Middle frontal gyrus (tissue), 1 donor: ENCODE data around the gene OLFM1.
"Not testable (repeated sequence)": the region's sequence is repeated elsewhere in the genome, so short reads cannot be mapped to it uniquely, and the experiment has no call there.

Source experiments
- DNase-seq: peaks from one replicate; pipeline ENCODE4 v3.0.0-alpha.2; 2015; ENCODE audit warnings: low spot score; ENCODE audit errors: extremely low spot score

The OLFM1 gene

DNA sequence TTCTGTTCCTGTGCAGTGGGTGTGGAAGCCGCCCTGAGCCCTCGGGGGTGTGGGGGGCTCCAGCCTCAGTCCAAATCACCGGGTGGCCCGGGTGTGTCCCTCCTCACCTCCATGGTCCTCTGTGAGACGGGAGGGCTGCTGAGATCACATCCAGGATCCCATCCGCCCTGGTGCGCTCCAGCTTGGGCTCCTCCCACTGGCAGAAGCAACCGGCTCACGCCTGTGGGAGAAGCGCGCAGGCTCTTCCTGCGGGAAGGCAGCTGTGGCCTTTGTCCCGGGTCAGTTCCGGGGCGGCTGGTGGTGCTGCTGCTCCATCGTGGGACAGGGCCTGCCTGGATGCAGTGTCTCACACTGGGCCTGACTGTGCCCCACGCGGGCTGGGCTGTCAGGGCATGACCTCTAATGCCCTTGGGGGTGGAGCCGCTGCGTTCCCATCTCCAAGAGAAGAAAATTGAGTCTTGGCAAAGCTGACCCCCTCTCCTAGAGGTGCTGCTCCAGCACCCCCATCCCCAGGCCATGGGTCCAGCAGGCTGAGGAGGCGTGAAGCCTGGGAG lies 18.5 kb downstream of the OLFM1 start:
- DNase-seq: no peak

DNA sequence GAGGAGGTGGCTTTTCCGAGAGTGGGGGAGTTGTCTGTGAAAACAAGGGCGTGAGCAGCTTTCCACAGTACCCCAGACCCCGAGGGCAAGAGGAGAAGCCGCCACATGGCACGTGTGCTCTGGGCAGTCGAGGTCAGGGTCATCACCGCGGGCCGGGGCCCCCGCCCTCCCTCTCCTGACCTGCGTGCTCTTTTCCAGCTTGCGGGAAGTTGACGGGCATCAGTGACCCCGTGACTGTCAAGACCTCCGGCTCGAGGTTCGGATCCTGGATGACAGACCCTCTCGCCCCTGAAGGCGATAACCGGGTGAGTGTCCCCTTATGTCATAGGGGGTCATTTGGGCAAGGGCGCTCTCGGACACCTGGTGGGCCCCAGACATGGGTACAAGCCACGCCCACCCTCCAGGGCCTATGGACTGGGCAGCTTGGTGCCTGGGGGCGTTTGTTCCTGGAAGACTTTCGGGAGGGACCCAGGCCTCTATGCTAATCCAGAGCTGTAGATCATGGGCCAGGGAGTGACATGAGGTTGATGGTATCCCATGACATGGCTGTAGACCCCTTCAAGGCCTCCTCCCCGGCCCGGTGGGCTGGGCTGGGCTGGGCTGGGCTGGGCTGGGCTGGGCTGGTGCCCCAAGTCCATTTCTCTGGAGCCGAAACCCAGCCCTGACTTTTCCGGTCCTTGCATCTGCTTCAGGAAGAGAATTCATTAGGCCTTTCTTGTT lies 19.2 kb downstream of the OLFM1 start:
- DNase-seq: no peak

DNA sequence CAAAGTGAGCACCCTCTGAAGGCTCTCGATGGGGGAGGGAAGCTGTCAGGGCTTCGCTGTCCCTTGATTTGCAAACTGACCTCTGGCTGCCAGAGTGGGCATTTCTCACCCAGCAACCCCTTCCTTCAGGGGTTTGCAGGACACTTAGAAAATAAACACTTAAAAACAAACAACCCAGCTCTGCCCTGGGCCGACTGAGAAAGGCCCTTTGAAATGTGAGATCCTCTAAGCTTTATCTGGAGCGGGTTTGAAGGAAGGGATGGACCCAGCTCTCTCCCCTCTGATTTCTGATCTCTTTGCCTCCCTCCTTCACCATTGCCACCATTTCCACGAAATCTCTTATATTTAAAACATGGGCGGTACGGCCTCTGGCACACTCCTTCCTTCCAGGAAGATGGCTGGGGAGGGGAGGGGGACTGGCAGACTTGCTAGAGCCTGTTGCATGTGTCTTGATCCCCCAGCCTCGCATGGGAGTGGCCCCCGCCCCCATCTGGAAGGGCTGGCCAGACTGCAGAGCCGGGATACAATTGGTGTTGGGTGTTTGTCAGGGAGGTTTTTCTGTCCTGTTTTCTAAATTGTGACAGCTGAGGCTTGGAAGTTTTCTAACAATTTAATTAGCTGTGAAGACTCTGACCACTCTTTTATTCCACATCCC lies 20.2 kb downstream of the OLFM1 start:
- DNase-seq: no peak

DNA sequence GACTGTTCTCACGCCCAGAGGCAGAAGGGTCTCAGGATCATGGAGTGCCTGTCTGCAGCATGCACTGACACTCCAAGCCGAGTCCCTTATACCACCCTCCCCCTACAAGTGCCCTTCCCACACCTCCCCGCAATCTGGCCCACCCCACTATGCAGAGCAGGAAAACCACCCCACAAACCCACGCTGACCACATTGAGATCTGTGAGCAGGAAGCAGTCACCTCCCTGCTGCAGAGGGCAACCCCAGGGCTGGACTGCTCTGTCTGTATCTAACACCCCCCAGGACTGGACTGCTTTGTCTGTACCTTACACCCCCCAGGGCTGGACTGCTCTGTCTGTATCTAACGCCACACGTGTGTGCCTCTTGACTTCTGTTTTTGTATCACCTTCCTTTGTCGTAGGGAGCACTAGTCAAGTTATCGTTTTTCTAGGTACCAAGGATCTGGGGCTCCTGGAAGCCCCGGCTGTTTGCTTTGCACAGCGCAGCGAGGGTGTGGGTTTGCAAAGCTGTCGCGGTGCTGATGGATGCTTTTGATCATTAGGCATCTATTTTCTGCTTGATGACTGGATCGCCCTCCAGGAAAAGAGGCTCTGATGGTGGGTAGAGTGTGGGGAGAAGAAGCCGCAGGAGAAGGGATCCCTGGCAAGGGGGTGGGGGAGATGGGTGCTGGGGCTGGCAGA lies 21.5 kb downstream of the OLFM1 start:
- no peak for DNase-seq

DNA sequence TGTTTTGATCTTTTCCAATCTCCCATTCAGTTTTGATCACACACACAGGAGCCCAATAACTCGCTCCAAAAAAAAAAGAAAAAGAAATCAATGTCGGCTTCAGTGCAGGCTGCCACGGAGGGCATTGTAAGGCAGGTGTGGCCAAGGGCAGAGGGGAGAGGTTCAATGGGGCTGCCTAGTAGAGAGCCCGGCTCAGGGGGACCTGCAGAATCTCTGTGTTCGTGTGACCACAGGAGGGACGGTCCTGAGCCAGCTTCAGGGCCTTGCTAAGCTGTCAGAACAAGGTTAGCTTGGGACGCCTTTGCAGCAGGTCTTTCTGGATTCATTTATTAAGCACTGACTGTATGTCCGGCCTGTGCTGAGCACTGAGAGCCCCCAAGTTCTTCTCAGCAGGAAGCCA lies 22.2 kb downstream of the OLFM1 start:
- DNase-seq: no peak

DNA sequence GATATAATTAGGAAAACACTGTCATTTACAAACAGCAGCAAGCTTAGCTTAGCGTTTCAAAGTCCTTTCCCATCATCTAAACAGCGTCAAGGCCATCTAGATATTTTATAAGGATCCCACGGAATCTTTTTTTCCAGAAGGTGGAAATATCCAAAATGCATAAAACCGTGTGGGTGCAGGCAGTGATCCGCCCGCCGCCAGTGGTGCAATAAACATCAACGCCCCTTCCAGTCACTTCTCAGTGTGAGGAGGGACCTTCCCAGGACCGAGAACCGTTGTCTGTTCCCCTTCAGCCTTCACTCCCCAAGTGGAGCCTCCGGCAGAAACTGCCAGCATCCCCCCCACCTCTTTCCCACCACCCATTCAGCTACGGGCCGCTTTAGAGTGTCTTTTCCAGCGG lies 22.9 kb downstream of the OLFM1 start:
- DNase-seq: no peak

DNA sequence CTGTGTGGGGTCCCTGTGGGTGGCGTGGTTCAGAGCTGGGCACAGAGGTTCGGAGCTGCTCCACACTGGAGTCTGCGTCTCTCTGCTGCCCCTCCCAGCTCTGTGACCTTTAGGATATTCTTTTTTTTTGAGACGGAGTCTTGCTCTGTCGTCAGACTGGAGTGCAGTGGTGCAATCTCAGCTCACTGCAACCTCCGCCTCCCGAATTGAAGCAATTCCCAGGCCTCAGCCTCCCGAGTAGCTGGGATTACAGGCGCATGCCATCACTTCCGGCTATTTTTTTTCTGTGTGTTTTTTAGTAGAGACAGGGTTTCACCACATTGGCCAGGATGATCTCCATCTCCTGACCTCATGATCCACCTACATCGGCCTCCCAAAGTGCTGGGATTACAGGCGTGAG lies 24.1 kb downstream of the OLFM1 start:
- DNase-seq: not testable (repeated sequence)

DNA sequence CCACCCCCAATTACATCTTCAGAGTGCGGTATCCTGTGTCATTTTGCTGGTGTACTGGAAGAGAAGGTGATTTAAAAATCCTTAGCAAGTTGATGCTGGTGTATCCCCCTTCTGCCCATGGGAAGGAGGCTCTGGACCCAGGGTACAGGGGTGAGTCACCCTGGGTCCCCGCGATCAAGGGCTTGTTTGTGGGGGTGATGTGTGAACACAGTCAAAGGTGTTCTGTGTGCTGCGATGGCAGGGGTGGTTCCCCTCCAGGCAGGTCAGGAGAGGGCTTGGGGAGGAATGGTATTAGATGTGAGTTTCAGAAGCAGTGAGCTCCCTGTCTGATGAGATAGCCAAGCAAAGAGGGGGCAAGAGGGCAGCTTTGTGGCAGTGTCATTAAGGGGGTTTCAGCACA lies 28.9 kb downstream of the OLFM1 start:
- DNase-seq: no peak

DNA sequence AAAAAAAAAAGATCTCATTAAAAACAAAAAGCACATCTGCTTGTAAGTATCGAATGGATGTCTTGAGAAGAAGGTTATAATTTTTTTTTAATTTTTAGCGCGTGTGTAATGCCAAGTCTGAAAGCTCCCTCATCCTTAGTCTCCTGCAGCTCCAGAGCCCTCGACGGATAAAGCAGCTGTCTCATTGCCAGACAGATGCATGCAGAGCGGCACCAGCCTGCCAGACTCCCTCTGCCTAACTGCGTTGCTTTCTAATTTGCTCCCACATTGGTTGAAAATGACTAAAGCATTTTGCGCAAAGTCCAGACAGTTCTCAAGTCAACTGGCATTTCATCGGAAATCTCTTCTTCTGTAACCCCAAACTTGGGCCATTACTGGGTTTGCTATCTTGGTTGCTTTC lies 29.4 kb downstream of the OLFM1 start:
- no peak for DNase-seq

DNA sequence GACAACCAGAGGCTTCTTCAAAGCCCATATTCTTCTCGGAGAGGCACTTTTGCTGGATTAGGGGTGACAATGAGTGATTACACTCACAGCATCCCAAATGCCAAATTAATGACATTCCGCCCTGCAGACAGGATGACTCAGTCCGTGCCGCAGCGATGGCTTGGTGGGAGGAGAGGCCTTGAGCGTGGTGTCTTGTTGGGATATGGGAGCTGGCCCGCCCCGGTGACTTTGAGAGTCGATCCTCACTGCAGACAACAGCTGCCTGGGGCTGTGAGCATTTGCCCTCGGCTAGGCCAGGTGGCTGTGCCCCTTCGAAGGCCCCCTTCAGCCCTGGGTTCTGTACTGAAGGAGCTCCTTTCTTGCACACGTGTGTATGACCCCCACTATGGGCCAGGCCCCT lies 29.8 kb downstream of the OLFM1 start:
- DNase-seq: no peak

DNA sequence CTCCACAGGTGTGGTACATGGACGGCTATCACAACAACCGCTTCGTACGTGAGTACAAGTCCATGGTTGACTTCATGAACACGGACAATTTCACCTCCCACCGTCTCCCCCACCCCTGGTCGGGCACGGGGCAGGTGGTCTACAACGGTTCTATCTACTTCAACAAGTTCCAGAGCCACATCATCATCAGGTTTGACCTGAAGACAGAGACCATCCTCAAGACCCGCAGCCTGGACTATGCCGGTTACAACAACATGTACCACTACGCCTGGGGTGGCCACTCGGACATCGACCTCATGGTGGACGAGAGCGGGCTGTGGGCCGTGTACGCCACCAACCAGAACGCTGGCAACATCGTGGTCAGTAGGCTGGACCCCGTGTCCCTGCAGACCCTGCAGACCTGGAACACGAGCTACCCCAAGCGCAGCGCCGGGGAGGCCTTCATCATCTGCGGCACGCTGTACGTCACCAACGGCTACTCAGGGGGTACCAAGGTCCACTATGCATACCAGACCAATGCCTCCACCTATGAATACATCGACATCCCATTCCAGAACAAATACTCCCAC lies 32.1 kb downstream of the OLFM1 start:
- DNase-seq: no peak

DNA sequence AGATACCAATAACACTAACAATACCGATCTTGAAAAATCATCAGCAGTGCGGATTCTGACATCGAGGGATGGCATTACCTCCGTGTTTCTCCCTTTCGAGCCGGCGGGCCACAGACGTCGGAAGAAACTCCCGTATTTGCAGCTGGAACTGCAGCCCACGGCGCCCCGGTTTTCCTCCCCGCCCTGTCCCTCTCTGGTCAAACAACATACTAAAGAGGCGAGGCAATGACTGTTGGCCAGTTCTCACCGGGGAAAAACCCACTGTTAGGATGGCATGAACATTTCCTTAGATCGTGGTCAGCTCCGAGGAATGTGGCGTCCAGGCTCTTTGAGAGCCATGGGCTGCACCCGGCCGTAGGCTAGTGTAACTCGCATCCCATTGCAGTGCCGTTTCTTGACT lies 32.8 kb downstream of the OLFM1 start:
- DNase-seq: no peak

DNA sequence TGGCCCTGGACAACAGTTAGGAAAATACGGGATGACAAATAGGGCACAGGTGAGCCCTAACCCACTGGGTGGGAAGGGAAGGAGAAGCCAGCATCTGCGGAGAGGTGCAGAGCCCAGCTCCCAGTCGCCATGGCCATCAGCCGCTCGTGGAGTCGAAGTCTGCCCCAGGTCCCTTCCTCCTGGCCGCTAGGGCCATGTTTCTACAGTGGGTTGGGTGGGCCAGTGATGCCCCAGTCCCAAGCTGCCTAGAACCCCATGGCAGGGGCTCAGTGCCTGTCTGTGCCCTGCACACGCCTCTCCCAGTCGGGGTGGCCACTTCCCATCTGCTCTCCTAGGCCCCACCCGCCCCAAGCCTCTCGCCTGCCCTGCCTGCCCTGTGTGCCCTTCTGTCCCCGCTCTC lies 34.8 kb downstream of the OLFM1 start:
- no peak for DNase-seq

DNA sequence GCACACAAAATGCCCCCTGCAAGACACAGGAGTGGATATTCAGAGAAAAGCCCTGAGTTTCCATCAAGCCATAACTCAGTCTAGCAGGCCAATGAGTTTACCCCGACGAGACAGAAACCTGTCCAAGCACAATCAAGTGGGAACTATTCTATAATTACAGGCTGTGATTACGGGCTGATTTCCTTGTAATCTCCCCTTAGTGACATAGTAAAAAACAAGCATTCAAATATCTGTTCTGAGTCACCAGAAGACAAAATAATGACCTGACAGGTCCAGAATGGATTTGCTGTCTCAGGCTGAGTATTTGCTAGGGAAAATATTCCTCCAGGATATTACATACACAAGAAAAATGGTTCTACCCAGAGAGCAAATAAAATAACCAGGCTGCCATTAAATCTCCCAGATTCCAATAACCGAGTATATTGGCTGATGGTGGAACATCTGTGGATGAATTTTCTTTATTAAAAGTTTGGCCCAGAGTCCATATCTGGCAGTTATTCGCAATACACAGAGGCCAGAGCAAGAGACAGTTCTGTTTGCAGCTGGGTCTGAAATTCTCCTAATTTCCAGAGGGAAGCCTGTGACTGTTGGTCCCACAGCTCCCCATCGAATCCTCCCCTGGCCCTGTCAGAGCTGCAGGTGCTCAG lies 35.8 kb downstream of the OLFM1 start:
- DNase-seq: no peak

DNA sequence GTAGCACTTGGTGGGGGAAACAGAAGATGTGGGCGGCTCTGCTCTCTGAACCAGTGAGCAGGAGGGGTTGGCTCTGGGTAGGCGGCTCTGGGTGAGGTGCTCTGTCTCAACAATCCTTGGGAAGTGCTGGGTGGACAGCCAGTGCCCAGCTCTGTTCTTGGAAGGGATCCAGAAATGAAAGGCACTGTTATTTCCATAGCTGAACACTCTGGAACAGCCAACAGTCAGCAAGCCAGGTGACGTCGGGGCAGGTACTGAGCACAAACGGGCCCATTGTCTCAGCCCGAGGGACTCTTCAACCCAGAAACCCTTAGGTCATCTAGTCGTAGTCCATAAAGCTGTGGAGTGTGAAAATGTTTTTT lies 36.3 kb downstream of the OLFM1 start:
- no peak for DNase-seq

DNA sequence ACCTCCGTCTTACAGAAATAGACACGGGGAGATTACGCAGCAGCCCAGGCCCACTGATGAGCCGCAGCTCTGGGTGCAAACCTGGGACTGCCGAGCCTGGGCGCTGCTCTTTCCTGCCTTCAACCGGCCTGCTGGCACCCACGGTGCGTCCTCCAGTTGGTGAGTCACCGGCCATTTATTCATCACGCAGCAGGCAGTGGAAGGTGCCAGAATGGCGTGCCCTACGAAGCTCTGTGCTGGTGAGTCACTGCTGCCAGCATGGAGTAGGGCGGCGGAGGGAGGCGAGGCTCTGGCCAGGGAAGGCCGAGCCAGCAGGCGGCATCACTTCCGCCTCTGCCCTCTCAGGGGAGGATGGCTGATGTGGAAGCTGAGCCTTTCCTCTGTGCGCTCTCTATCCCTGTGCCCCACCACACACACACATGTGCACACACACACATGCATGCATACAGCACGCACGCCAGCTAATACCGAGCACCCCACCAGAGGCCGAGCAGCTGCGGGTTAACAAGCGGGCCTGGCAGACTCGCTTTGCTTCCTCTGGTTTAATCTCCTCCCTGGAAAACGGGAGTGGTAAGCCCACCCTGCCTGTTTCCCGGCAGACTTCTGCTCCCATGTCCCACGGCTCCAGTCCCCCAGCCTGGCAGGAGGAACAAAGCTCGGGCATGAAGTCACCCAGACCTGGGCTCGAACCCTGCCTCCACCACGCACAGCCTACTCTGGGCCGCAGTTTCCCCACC lies 39.2 kb downstream of the OLFM1 start:
- DNase-seq: no peak

DNA sequence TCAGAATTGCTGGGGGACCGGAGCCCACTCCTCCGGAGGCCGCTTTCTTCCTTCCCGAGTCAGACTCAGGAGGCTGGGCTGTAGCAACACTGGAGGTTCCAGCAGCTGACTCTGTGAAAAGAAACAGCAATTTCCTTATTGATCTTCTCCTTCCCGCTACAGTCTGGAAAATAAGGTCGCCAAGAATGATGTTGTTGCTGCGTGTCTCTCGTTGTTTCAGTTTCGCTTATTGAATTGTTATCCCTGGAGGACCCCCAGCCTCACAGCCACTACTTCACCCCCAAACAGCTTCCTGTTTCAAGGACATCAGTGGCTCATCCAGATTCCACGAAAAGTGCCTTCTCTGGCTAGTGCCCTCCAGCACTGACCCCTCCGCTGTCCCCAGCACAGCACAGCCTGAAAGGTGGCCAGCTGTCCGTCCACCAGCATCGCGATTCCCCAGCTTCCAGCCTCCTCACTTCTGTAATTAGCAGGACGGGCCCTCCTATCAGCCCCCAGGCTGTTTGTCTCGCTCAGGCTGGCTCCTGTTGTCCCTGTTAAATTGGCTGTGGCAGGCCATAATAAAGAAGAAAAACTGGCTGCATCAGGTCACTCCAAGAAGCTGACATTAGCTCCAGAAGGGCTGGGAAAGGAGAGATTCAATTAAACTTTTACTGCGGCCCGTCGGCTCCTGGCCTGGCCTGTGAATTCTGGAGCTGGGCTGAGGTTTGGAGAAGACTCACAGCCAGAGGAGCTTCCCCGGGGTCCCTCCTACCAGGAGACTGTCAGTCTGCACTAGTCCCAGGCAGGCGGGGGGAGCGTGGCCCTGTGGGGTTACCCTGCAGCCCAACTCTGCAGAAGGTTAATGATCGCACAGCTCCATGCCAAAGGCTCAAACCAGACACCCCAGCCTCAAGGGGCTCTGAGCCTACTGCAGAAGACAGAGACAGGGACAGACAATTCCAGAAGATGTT lies 40.5 kb downstream of the OLFM1 start:
- DNase-seq: no peak

DNA sequence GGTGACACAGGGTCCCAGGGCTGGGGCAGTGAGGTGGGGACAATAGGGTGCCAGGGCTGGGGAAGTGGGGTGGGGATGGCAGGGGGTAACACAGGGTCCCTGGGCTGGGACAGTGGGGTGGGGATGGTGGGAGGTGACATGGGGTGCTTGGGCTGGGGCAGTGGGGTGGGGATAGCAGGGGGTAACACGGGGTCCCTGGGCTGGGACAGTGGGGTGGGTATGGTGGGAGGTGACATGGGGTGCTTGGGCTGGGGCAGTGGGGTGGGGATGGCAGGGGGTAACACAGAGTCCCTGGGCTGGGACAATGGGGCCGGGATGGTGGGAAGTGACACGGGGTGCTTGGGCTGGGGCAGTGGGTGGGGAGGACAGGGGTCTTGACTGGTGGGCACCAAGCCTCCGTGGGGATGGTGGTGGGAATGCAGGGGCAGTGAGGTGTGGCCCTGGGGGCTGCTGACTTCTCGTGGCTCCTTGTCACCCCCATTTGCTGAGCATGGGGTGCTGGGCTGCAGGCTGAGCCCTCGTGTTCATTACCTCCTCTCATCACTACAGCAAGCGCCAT lies 41.7 kb downstream of the OLFM1 start:
- DNase-seq: no peak

DNA sequence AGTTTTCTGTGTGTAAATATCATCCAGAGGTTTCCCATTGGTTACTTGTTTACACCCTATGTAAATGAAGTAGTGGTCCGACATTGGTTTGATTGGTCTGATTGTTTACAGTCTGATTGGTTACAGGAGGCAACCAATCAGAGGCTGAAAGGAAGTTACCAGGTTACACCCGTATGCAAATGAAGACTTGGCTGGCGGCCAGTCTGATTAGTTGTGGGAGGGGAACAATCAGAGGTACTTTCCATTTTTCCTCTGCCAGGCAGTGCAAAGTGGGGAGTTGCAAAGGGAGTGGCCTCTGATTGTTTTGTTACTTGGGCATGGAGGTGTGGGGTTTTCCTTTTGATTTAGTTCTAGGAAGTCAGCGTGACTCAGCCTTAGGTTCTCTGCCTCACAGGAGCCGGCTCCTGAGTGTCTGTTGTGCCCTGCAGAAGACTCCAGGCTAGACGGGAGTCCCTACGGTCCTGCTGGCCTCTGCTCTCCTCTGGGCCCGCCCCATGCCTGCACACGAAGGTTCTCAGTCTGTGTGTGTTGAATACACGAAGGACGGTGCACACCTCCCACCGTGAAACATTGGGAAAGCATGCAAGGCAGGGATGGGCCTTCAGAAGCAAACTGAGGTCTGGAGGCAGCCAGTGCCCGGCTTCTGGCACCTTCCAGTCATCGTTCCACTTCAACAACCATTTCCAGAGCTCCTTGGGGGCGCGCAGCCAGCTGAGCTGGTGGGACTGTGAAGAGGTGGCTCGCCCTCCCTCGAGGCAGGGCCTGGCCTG lies 42.9 kb downstream of the OLFM1 start:
- DNase-seq: no peak
